GM18951 (cell line): Measurements from ENCODE around the gene MPZL2.

Source experiments
- POLR2A ChIP-seq: IDR thresholded peaks from 4 replicates; pipeline ENCODE4 v1.6.1; 2011; ENCODE audit warnings: mild to moderate bottlenecking; ENCODE audit not compliant: insufficient read length, insufficient read depth; ENCODE audit errors: extremely low read depth
- in situ Hi-C: fragments of 300-500 bp; cut with MboI; formaldehyde crosslinking; loops from one replicate; pipeline ENCODE4 v1.12.0; 2022; ENCODE audit warnings: low sequenced_read_pairs, mixed read lengths, inconsistent platforms; ENCODE audit not compliant: unreplicated experiment

The MPZL2 gene

GRCh38 chr11:118206391-118207031 lies 57.6 kb downstream of the MPZL2 start:
- in situ Hi-C loops = loop anchor here (10.0 kb wide), 1 partner anchor 148 kb away; the partner anchor contains the start of gene UBE4A
- TF ChIP-seq POLR2A = no peak

- in situ Hi-C loops = loop anchor here (10.0 kb wide), 1 partner anchor 149 kb away; the partner anchor contains the start of gene UBE4A
Observed at GRCh38 chr11:118205606-118206378, 58.3 kb downstream of the MPZL2 start.

More at GRCh38 chr11:118205606-118206378, 58.3 kb downstream of the MPZL2 start:
- no peak for TF ChIP-seq POLR2A
